Measurements from ENCODE around the gene DUOX2.

The DUOX2 gene

DNA sequence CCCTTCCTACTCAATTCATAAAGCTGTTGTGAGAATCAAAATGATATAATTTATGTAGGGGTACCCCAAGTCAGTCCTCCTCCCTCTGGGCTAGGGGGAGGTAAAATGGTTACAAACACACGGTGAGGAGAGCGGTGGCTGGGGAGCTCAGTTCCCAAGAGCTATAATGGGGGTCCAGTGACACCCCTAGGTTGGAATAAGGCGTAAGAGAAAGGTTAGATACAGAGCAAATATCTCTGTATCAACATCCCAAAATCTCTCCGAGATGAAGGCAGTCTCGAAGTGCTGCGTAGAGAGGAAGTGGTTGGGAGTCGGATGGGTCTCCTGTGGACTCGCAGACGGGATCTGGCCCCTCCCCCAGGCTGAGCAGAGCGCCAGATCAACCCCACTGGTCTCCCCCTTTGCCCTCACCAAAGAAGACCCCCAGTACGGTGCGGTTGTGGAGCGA is 1.8 kb downstream of the DUOX2 start:
- TF ChIP-seq CEBPB (IDR thresholded peaks at IDR 0.05) (no peak), CREB1 (IDR thresholded peaks at IDR 0.05; ENCODE audit: low read depth) (no peak), YY1 (IDR thresholded peaks at IDR 0.05; ENCODE audit: low read depth) (no peak), FOXM1 (IDR thresholded peaks at IDR 0.05; ENCODE audit: borderline replicate concordance, low read depth) (no peak), NFIC (IDR thresholded peaks at IDR 0.05) (no peak), USF1 (IDR thresholded peaks at IDR 0.05) (no peak), ZBTB7A (IDR thresholded peaks at IDR 0.05; ENCODE audit: low read depth) (no peak)
- TF ChIP-seq, protein P1, sequence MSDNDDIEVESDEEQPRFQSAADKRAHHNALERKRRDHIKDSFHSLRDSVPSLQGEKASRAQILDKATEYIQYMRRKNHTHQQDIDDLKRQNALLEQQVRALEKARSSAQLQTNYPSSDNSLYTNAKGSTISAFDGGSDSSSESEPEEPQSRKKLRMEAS (IDR thresholded peaks at IDR 0.05) = no peak
- TF ChIP-seq, protein P2, sequence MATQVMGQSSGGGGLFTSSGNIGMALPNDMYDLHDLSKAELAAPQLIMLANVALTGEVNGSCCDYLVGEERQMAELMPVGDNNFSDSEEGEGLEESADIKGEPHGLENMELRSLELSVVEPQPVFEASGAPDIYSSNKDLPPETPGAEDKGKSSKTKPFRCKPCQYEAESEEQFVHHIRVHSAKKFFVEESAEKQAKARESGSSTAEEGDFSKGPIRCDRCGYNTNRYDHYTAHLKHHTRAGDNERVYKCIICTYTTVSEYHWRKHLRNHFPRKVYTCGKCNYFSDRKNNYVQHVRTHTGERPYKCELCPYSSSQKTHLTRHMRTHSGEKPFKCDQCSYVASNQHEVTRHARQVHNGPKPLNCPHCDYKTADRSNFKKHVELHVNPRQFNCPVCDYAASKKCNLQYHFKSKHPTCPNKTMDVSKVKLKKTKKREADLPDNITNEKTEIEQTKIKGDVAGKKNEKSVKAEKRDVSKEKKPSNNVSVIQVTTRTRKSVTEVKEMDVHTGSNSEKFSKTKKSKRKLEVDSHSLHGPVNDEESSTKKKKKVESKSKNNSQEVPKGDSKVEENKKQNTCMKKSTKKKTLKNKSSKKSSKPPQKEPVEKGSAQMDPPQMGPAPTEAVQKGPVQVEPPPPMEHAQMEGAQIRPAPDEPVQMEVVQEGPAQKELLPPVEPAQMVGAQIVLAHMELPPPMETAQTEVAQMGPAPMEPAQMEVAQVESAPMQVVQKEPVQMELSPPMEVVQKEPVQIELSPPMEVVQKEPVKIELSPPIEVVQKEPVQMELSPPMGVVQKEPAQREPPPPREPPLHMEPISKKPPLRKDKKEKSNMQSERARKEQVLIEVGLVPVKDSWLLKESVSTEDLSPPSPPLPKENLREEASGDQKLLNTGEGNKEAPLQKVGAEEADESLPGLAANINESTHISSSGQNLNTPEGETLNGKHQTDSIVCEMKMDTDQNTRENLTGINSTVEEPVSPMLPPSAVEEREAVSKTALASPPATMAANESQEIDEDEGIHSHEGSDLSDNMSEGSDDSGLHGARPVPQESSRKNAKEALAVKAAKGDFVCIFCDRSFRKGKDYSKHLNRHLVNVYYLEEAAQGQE (IDR thresholded peaks at IDR 0.05; ENCODE audit: low read depth) = no peak

- TF ChIP-seq, protein P2 (IDR thresholded peaks at IDR 0.05; ENCODE audit: low read depth) = no peak
- TF ChIP-seq RAD21 (IDR thresholded peaks at IDR 0.05; ENCODE audit: low read depth) (no peak), NFIC (IDR thresholded peaks at IDR 0.05) (no peak), EGR1 (IDR thresholded peaks at IDR 0.05) (no peak), TAF1 (IDR thresholded peaks at IDR 0.05; ENCODE audit: low read depth) (no peak), TCF12 (IDR thresholded peaks at IDR 0.05; ENCODE audit: low read depth) (no peak), FOXM1 (IDR thresholded peaks at IDR 0.05; ENCODE audit: borderline replicate concordance, low read depth) (no peak), ZBTB7A (IDR thresholded peaks at IDR 0.05; ENCODE audit: low read depth) (no peak), YY1 (IDR thresholded peaks at IDR 0.05; ENCODE audit: low read depth) (no peak), TEAD4 (IDR thresholded peaks at IDR 0.05) (no peak), CEBPB (IDR thresholded peaks at IDR 0.05) (no peak), USF1 (IDR thresholded peaks at IDR 0.05) (no peak), CREB1 (IDR thresholded peaks at IDR 0.05; ENCODE audit: low read depth) (no peak)
Observed at GRCh38 chr15:45111390-45112142, 2.4 kb downstream of the DUOX2 start.

DNA sequence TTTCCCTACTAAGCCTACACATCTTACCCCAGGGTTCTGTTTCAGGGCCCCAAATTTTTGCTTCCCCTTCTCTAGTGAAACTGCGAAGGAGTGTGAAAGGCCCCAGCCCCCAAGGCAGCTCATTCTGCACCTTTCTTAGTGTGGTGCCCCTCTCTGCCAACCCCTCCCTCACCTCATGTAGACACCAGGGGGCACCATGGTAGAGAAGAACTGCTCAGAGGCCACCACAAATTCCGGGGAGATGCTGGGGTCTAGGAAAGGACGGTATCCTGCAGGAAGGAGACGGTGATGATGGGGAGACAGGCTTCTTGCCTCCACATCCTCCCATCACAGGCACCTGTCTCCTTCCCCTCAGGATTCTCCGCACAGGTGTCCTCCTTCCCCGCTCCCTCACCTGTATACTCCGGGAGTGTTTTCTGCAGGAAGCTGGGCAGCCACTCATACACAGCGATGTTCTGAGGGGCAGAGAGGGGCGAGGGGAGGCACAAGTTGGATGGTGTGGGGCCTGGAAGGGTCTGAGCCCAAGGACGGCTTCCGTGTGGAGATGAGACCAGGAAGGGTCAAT is 3.6 kb downstream of the DUOX2 start:
- TF ChIP-seq FOXM1 (IDR thresholded peaks at IDR 0.05; ENCODE audit: borderline replicate concordance, low read depth) (no peak), CREB1 (IDR thresholded peaks at IDR 0.05; ENCODE audit: low read depth) (no peak), TAF1 (IDR thresholded peaks at IDR 0.05; ENCODE audit: low read depth) (no peak), CEBPB (IDR thresholded peaks at IDR 0.05) (no peak), ZBTB7A (IDR thresholded peaks at IDR 0.05; ENCODE audit: low read depth) (no peak), RAD21 (IDR thresholded peaks at IDR 0.05; ENCODE audit: low read depth) (no peak), USF1 (IDR thresholded peaks at IDR 0.05) (no peak), EP300 (IDR thresholded peaks at IDR 0.05; ENCODE audit: borderline replicate concordance) (no peak), TEAD4 (IDR thresholded peaks at IDR 0.05) (no peak), EGR1 (IDR thresholded peaks at IDR 0.05) (no peak), NFIC (IDR thresholded peaks at IDR 0.05) (no peak), TCF12 (IDR thresholded peaks at IDR 0.05; ENCODE audit: low read depth) (no peak)
- TF ChIP-seq, protein P2 (IDR thresholded peaks at IDR 0.05; ENCODE audit: low read depth) = no peak
- TF ChIP-seq, protein P1 (IDR thresholded peaks at IDR 0.05) = no peak
